Cerebellar nuclear complex (tissue), 1 donor: ENCODE results near the gene MYCL.
"Not testable (repeated sequence)": the region's sequence is repeated elsewhere in the genome, so short reads cannot be mapped to it uniquely, and the experiment has no call there.

ENCODE experiments used
- DNase-seq, 2 experiments: peaks; one replicate each; lab custom pipeline; 2025; lab: John Stamatoyannopoulos, UW

Gene MYCL

DNA sequence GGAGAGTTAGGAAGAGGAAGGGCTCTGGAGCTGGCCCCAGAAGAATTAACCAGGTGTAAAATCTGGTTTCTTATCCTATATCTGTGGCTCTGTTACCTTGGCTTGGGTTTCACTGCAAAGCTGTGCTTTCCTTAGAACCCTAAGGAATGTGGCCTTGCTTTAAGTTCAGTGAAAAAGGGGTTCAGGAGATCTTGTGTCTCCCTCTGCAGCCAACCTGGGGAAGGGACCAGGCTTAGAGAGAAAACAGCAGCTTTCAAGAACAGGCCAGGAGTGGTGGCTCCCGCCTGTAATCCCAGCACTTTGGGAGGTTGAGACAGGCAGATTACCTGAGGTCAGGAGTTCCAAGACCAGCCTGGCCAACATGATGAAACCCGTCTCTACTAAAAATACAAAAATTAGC, 16.1 kb upstream of the MYCL start:
- no peak for DNase-seq

DNA sequence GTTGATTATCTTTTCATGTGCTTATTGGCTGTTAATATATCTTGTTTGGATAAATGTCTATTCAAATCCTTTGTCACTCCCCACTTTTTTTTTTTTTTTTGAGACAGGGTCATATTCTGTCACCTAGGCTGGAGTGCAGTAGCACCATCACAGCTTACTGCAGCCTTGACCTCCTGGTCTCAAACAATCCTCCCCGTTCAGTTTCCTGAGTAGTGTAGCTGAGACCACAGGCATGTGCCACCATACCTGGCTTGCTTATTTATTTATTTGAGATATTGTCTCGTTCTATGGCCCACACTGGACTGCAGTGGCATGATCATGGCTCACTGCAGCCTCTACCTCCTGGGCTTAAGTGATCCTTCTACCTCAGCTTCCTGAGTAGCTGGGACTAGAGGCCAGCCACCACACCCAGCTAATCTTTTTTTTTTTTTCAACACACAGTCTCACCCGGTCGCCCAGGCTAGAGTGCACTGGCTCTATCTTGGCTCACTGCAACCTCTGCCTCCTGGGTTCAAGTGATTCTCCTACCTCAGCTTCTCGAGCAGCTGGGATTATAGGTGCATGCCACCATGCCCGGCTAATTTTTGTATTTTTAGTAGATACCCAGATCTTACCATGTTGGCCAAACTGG, 13.9 kb upstream of the MYCL start:
- DNase-seq, result no peak

DNA sequence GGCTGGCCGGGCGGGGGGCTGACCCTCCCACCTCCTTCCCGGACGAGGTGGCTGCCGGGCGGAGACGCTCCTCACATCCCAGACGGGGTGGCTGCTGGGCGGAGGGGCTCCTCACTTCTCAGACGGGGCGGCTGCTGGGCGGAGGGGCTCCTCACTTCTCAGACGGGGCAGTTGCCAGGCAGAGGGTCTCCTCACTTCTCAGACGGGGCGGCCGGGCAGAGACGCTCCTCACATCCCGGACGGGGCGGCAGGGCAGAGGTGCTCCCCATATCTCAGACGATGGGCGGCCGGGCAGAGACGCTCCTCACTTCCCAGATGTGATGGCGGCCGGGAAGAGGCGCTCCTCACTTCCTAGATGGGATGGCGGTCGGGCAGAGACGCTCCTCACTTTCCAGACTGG, 11.4 kb upstream of the MYCL start:
- not testable (repeated sequence) for DNase-seq

DNA sequence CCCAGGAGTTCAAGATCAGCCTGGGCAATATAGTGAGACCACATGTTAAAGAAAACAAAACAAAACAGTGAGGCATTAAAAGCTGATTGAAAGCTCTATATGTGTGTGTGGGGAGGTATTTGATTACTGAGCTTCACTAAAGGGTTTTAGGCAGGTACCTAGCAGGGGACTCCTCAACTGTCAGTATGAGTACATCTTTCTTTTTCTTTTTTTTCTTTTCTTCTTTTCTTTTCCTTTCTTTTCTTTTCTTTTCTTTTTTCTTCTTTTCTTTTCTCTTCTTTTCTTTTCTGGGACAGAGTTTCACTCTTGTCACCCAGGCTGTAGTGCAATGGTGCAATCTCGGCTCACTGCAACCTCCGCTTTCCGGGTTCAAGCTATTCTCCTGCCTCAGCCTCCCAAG, 8.5 kb upstream of the MYCL start:
- DNase-seq, result no peak

DNA sequence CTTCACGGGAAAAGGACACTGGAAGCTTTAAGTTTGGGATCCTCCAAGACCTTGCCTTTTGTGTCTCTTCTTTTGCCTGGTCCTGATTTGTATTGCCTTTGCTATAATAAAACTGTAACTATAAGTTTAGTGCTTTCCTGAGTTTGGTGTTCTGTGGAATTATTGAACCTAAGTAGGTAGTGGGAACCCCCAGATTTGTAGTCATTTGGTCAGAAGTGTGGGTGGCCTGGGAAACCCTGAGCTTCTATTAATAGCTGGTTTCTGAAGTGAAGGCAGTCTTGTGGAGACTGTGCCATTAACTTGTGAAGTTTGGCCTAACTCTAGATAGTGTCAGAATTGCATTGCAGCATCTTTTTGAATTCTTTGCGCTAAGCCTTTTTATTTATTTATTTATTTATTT, 6.8 kb upstream of the MYCL start:
- DNase-seq, result no peak

DNA sequence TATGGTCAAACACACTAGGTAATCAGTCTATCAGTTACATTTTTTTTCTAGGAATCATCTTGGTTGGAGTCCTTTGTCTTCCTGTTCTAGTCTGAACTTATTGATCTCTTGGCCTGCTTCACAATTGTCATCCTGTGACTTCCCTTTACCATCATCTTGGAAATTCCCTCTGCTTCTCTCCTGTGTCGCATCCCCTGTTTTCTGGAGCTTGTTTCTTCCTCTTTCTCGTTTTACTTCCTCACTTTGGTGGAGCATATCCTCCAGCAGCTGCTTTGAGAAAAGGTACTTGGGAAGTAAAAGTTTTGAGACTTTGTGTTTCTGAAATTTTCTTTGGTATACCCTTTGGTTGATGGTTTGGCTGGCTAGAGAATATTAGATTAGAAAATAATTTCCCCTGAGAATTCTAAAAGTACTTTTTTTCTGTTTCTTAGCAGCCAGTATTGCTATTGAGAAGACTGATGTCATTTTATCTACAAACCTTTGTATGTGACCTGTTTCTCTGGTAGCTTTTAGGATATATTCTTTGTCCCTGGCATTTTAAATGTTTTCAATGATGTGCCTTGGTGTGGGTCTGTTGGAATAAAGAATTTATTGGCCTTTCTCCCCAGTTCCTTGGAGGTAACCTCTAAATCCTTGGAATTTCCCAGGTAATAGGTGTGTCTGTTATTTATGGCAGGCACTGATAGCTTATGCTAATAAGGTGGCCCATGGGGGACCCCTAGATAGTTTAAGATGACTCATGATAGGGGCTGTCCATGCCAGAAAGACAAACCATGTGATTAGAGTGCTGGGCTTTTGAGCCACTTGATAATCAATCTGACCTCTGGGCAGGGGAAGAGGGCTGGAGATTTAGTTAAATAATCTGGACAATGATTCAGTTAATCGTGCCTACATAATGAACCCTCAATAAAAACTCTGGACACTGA, 6.1 kb upstream of the MYCL start:
- no peak for DNase-seq

DNA sequence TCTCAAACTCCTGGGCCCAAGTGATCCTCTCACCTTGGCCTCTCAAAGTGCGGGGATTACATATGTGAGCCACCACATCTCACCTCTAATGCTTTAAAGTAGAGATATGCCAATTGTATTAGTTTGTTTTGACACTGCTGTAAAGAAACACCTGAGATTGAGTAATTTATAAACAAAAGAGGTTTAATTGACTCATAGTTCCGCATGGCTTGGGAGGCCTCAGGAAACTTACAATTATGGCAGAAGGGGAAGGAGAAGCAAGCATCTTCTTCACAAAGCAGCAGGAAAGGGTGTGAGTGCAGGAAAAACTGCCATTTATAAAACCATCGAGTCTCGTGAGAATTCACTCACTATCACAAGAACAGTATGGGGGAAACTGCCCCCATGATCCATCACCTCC, 3.5 kb upstream of the MYCL start:
- DNase-seq, result no peak

DNA sequence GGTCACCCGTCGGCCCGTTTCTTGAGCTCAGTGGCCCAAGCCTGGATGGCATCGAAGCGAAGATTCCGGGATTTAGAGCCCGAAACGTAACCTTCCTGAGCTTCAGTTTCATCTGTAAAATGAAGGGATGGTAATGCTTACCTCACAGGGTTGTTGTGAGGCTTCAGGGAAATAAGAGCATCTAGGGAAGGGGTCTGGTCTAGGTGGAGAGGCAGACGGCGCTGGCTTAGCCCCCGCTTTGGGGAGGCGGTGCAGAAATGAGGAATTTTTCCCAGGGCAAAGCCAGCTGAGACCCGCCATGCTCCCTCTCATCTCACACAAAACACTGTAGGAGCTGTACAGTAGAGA, 717 bp upstream of the MYCL start:
- DNase-seq, result no peak

DNA sequence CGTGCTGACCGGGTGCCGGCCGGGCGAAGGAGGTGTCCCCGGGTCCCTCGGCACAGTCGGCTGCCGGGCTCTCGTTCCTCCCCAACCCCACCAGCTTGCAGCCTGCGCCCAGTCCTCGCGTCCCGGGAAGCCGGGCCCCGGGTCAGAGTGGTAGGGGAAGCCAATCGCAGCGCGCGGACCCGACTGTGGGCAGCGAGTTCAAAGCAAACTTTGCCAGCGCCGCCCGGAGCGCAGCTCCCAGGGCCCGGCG, 328 bp downstream of the MYCL start:
- DNase-seq, result no peak

DNA sequence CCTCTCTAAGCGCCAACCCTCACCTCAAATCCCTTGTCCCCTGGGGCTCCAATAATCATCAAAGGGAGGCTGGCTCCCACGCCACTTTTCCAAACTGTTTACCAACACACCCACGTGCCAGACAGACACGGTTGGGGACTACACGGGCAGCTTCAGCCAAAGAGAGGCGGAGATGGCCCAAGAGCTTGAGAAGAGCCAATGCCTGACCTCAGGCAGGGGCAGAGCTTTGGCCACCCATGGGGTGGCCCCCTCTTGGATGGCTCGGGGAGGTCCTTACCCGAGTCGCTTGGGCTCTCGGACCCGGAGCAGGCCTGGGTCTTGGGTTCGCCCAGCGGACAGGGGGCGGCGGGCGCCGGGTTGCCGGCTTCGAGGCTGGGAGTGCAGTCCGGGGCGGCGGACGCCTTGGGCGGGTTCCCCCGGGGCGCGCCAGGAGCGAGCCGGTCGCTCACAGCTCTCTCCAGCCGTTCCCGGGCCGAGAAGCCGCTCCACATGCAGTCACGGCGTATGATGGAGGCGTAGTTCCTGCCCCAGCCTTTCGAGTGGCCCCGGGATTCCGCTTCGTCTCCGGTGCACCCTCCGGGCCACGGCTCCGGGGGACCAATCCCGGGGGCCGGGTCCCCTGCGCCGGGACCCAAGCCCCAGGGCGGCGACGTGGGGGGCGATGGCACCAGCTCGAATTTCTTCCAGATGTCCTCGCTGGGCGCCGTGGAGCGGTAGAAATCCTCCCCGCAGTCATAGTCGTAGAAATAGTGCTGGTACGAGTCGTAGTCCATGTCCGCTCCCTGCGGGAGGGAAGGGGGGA, 854 bp downstream of the MYCL start:
- no peak for DNase-seq

DNA sequence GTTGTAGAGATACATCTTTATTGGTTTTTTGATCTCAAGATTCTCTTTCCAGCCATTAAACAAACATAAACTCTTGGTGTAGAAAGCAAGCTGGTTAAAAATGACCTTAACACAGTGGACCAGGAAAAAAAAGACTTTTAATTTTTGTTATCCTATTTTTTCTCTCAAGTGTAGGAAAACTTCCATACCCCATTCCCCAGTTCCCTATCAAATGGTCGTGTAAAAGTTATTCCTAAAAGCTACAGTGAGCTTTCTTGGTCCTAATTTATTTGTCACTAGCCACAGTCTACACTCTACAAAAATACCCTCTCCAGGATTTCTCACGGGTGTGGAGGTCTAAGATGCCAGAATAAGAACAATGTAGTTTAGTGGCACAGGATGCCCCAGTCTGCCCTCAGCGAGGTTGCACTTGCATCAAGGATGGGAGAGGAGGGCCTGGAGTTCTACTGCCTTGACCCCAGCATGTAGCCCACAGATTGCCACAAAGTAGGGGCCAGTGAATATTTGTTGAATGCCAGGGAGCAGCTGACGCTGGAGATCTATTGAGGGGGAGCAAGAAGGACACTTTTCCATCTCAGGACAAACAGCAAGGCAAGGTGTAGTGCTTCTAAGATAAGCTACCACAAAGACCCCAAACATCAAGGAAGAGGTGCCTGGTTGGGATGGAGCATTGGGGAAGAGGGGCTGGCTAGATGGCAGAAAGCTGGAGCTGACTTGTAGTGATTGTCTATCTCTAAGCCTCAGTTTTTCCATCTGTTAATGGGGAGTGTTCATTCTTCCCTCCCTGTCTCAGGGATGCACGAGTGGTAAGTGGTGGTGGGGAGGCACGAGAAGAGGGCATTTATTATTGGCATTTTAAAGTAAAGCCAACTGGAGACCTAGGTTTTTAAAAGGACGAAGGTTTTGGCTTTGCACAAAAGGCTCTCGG, 1.8 kb downstream of the MYCL start:
- no peak for DNase-seq

DNA sequence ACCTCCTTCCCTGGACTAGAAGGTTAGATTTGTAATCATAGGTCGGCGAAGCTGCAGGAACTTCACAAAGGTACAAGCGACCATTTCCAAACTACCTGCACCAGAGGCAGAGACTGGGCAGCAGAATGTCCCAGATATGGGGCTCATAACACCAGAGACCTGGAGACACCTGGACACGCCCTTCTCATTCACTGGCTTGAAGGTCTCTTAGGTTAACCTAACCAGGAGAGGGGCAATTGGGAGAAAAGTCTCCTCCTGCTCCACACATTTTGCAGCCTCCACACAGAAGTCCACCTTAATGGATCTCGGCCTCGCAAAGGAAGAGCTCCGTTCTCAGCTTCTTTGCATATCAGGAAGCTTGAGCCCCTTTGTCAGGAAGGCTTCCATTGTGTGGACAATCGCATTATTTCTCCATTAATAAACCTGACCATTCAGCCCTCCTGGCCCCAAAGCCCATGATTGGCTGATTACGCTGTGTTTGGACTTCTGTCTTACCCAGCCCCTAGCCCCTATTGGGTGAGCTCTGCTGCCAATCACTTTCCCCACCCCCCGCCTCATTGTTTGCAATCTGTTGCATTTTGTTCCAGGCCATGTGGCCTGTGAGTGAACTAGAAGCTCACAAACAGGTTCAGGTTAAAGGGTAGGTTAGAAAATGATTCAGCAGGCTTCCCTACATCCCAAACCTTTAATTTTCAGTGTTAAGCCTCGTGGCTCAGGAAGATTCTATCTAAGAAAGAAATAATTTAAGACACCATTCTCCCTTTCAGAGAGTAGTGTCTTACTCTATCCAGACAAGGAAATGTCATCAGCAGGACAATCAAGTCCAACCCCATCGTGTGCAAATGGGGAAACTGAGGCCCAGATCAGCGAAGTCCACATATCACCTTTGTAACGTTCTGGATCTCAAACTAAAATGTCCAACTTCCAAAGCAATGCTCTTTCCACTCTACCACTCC, 2.8 kb downstream of the MYCL start:
- no peak for DNase-seq

DNA sequence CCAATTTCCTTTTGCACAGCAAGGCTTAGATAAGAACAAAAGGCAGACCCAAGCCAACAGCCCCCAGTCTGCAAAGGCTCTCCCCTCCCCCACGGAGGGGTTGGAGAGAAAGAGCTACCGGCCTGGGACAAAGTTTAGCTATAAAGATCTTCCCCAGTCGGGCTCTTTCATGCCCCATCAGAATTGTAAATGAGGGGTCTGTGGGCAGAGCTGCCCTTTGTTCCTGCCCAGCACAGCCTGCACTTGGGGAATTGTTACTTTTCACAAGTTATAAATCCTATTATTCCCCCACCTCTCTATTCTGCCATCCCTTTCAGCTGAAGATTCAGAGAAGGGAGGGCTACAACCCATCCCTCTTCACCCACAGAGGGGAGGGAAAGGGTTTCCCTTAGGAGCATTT, 3.5 kb downstream of the MYCL start:
- DNase-seq, result no peak

DNA sequence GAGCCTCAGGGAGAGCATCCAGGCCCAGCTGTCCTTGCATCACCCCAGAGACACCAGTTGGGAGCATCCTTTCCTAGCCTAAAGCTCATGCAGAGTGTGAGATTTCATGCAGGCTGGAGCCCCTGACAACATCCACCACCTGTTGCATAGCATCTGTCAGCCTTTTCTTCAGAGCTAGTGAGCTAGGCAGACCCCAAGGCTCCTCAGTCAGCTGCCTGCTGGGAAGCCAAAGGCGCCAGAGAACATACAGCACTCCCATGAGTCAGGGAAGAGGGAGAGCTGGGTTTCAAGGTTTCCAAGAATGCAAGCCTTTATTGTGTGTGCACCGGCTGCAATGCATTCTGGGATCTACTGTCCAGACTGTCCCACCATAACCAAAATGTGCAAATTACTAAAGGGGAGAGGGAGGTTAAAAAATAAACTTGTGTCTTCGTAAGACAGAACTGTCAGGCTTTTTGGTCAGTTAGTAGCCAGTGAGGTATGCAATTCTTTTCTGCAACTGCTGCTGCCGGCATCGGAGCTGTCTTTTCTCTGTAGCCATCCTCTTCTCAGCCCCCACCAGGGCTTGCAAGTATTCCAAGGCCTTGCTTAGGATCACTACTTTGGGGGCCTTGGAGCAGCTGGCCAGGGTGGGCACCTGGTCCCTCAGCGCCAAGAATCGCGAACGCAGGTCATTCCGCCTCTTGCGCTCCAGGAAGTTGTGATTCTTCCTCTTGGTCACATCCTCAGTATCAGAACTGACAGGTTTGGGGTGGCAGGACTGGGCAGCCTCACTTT, 4.6 kb downstream of the MYCL start:
- no peak for DNase-seq

DNA sequence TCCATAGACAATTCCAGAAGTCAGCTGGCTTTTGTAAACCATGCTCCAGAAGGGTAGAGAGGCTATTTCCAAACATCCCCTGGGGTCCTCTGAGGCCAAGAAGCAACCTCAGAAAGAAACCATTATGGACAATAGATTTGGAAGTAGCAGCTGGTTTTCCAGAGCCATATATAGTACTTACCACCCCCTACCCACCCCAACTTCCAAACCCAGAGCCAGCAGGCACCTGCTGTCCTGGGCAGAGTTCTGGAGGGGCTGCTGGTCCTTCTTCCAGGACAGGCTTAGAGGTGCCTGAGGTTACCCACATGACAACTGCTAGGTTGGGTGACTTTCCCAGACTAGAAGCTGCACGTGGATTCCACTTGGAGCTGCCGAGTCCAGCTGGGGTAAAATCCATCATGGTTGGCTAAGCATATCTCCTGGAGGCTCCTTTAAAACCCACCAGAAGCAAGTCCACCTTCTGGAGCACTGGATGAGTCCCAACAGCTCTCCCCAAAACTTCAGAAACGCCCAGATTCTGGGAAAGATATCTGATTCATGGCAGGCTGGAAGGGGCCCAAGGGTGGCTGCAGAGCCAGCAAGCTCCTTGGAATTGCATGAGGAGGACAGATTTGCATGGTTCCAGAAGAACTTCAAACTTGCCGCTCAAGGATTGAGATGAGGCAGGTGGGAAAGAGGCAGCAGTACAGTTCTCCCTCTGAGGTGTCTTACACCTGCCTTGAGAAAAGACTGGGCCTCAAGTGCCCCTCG, 5.8 kb downstream of the MYCL start:
- no peak for DNase-seq

DNA sequence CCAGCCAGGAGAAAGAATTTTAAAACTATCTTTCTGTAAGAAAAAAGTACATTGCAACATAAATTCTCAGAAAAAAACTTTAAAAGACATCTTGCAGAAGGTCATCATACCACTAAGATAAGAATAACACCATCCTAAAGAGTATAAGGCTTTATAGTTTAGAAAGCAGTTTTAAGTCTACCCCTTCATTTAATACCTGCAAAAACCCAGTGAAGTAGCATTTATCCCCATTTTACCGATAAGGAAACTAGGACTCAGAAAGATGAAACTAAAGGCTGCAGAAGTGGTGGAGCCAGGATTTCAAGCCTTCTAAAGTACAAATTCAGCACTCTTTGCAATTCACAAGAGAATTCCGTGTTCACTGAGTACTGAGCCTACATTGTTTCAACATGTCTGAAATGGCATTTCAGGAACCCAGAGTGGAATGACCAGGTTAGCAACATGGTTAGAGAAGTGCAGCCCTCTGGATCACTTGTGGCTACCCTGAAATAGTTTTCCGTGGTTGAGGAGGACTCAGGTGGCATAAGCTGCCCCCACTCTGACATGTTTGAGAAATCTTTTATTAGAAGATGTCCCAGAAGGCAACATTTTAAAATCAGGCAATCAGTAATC, 6.7 kb downstream of the MYCL start:
- no peak for DNase-seq

DNA sequence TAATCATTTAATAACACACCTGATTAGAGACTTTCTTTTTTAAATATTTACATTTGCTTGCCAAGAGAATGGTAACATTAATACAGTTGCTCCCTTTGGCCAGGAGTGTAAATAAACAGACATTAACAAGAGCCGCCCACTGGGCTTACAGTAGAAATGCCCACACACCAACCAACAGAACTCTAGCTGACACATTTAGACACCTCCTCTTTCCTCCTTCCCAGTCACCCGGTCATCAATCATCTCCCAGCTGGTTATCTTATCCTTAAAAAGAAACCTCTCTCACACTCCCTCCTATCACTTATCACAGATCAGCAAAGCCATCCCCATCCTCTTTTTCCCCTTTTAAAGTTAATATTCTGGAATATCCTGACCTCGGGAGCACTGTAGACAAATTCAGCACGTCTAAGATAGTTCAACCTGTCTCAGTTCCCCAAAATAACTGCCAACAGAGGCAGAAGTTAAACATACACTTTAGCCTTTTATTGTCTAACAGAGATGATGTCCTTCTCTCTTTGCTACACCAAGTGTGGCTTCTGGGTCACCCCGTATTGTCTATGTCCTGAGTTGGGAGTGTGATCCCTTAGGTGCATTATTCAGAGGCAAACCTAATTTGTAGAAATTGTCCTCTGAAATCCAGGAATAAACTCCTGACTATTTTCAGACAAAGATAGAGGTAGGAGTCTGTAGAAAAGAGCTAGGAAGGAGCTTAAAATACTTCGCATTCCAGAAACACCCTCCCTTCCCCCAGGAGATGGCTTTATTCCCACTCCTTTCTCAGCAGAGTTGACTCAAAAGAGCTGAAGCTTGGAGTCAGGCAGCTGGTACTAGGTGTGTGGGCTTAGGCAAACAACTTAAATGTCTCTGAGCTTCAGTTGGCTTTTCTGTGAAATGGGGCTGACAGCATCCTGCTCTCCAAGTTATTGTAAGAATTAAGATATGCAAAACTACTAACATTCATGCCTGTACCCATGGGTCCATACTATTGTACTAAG, 8.8 kb downstream of the MYCL start:
- DNase-seq, result no peak

DNA sequence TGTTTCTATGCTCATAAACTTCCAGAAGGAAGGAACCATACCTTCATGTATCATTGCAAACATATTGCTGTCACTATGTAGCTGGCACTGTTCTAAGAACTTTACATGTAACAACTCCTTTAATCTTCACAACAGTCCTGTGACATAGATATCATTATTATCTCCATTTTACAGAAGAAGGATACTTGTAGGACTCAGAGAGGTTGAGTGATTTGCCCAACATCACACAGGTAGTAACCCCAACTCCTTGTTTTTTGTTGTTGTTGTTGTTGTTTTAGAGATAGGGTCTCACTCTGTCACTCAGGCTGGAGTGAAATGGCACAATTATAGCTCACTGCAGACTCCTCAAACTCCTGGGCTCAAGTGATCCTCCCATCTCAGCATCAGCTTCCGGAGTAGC, 10.8 kb downstream of the MYCL start:
- DNase-seq, result no peak
